OCI-M2 (cell line): ENCODE data around the gene GPRIN2.
"Not testable (repeated sequence)": the region's sequence is repeated elsewhere in the genome, so short reads cannot be mapped to it uniquely, and the experiment has no call there.

Source experiments
- DNase-seq: peaks from one replicate; lab custom pipeline; 2025; ENCODE audit not compliant: unreplicated experiment; lab: John Stamatoyannopoulos, UW

GPRIN2 gene

GRCh38 chr10:46538155-46538554 lies 18.3 kb downstream of the GPRIN2 start:
- no peak for DNase-seq

- DNase-seq: no peak
These were observed 19.1 kb downstream of the GPRIN2 start for GRCh38 chr10:46537309-46537708.

- DNase-seq: no peak
These were observed 19.7 kb downstream of the GPRIN2 start for GRCh38 chr10:46536781-46537180.

GRCh38 chr10:46536171-46536570 lies 20.3 kb downstream of the GPRIN2 start:
- no peak for DNase-seq

GRCh38 chr10:46534828-46535524 lies 21.5 kb downstream of the GPRIN2 start:
- DNase-seq: no peak

GRCh38 chr10:46532256-46532655 lies 24.2 kb downstream of the GPRIN2 start:
- not testable (repeated sequence) for DNase-seq

GRCh38 chr10:46530249-46531186 lies 25.9 kb downstream of the GPRIN2 start:
- DNase-seq: no peak

- not testable (repeated sequence) for DNase-seq
These were observed 26.7 kb downstream of the GPRIN2 start for GRCh38 chr10:46529742-46530141.

- no peak for DNase-seq
These were observed 27.5 kb downstream of the GPRIN2 start for GRCh38 chr10:46528675-46529615.

- DNase-seq: no peak
These were observed 28.2 kb downstream of the GPRIN2 start for GRCh38 chr10:46528171-46528671.

GRCh38 chr10:46527241-46527811 lies 29.1 kb downstream of the GPRIN2 start:
- no peak for DNase-seq

GRCh38 chr10:46526682-46527038 lies 29.8 kb downstream of the GPRIN2 start:
- no peak for DNase-seq

GRCh38 chr10:46525824-46526681 lies 30.4 kb downstream of the GPRIN2 start:
- DNase-seq: no peak

- DNase-seq: no peak
These were observed 31.2 kb downstream of the GPRIN2 start for GRCh38 chr10:46525177-46525823.

GRCh38 chr10:46524472-46525176 lies 31.8 kb downstream of the GPRIN2 start:
- DNase-seq: no peak

GRCh38 chr10:46523962-46524471 lies 32.4 kb downstream of the GPRIN2 start:
- no peak for DNase-seq

GRCh38 chr10:46523119-46523961 lies 33.1 kb downstream of the GPRIN2 start:
- no peak for DNase-seq
